Stimulated activated CD4-positive, alpha-beta T cell treated with anti-CD3 and anti-CD28 coated beads, Interleukin-2, amount 100 ng/mL, for 48 hours (primary cell): ENCODE results near the gene BLZF1.
"Not testable (repeated sequence)": the region's sequence is repeated elsewhere in the genome, so short reads cannot be mapped to it uniquely, and the experiment has no call there.

Source experiments
- DNase-seq, 2 donors: peaks; one replicate each; pipeline ENCODE4 v3.0.0-alpha.2; 2020

Gene BLZF1

GRCh38 chr1:169367686-169368405 is at the start of gene BLZF1, which contains the start of gene NME7:
Gene BLZF1, plus strand, starts transcription at chr1:169368195. Its CDS starts 1,328 bp downstream, at chr1:169369523.
Gene NME7, minus strand, starts transcription at chr1:169367797. Its CDS starts 87 bp downstream, at chr1:169367710.
- DNase-seq = peak; percentile 93 to 97

DNA sequence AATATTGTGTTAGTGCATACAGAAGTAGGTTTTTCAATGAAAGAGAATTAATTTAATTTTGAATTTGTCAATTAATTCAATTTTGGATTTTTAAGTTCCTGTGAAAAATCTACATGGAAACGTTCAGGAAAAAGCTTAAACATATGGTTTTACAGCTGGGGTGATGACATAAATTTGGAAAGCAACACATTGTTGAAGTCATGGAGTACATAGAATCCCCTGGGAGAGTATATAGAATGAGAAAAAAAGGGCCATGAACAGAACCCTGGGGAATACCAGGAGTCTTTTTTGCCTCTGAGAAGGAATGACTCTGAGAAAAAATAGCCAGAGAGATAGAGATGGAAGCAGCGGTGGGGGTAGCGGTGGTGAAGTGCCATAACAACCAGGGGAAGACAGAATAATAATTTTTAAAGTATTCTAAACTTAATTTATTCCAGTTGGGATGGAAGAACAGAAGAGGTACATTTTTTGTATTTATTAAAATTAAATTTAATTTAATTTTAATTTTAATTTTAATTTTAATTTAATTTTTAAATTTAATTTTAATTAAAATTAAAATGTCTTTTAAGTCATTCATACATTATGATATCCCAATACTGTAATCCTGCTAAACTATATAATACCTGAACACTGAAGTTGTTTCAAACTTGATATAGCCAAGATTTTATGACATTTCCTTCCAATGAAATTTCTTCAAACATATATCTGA is 49.3 kb upstream of the BLZF1 start:
- DNase-seq = no peak

- DNase-seq = no peak
Observed at GRCh38 chr1:169321539-169321938, 46.5 kb upstream of the BLZF1 start.

GRCh38 chr1:169322138-169322537 is 45.9 kb upstream of the BLZF1 start:
- no peak for DNase-seq

- no peak for DNase-seq
Observed at GRCh38 chr1:169325117-169325516, 42.9 kb upstream of the BLZF1 start.

- DNase-seq = no peak
Observed at GRCh38 chr1:169326261-169326955, 41.6 kb upstream of the BLZF1 start.

DNA sequence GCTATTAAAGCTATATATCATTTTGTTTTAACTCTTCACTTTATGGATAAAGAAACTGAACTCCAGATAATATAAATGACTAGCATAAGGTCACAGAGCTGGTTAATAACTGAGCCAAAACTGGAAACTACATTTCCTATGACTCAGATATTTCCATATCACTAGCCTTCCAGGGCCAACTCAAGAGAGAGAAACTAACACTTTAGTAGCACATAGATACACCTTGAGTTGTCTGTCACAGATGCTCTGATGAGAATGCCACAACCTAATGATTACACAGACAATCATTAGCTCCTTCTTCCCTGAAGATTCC is 41.1 kb upstream of the BLZF1 start:
- no peak for DNase-seq

DNA sequence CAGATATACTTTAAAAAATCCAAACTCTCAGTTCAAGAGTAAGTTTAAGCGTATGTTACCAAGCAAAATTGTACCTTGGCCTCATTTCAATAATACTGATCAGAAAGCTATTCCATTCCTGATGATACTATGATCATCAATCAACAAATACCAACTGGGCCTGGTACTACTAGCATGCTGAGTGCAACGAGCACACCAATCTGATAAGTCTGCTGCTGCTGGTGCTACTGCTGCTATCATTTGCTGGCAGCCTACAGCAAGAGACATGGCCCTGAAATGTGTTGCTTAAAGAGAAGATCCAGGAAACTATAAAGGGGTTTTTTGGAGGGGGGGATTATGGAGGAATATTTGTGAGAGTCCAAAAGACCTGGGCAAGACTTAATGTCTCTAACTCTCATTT is 40.1 kb upstream of the BLZF1 start:
- DNase-seq = no peak

- no peak for DNase-seq
Observed at GRCh38 chr1:169329383-169329782, 38.6 kb upstream of the BLZF1 start.

DNA sequence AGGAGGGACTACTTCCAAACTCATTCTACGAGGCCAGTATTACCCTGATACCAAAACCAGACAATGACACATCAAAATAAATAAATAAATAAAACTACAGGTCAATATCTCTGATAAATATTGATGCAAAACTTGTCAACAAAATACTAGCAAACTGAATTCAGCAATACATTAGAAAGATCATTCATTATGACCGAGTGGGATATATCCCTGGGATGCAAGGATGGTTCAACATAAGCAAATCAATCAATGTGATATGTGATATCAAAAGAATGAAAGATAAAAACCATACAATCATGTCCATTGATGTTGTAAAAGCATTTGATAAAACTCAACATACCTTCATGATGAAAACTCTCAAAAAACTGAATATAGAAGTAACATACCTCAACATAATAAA is 37.1 kb upstream of the BLZF1 start:
- no peak for DNase-seq

DNA sequence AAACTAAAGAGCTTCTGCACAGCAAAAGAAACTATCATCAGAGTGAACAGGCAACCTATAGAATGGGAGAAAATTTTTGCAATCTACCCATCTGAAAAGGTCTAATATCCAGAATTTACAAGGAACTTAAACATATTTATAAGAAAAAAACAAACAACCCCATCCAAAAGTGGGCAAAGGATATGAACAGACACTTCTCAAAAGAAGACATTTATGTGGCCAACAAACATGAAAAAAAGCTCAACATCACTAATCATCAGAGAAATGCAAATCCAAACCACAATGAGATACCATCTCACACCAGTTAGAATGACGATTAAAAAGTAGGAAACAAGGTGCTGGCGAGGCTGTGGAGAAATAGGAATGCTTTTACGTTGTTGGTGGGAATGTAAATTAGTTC is 33.3 kb upstream of the BLZF1 start:
- DNase-seq = not testable (repeated sequence)

GRCh38 chr1:169336947-169337715 is 30.9 kb upstream of the BLZF1 start:
- DNase-seq = not testable (repeated sequence)

DNA sequence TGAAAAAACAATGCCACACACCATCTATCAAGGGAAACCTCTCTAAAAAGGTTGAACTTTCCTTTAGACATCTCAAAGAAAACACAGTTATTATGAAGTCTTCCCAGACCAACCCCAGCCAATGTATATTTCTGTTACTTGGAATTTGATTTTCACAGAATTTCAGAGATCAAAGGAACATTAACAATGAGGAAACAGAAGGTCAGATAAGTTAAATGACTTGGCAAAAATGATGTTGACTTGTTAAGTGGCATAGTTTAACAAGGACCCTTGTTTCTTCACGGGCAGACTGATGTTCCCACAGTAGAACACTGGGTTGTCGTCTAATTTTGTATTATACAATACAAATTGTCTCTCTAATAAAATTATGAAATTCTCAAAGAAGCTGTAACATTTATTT is 29.4 kb upstream of the BLZF1 start:
- no peak for DNase-seq

GRCh38 chr1:169339773-169340172 is 28.2 kb upstream of the BLZF1 start:
- no peak for DNase-seq

DNA sequence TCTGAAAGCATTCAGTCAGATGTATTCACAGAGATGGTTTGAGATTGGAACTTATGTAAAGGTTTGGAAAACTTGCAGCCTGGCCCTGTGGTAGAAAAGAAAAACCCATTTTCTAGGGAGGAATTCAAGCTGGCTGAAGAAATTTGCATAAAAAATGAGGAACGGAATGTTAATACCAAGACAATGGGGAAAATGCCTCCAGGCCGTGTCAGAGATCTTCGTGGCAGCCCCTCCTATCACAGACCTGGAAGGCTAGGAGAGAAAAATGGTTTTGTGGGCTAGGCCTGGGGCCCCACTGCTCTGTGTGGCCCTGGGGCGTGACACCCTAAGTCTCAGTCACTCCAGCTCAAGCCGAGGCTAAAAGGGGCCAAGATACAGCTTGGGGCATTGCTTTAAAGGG is 27.1 kb upstream of the BLZF1 start:
- DNase-seq = no peak

DNA sequence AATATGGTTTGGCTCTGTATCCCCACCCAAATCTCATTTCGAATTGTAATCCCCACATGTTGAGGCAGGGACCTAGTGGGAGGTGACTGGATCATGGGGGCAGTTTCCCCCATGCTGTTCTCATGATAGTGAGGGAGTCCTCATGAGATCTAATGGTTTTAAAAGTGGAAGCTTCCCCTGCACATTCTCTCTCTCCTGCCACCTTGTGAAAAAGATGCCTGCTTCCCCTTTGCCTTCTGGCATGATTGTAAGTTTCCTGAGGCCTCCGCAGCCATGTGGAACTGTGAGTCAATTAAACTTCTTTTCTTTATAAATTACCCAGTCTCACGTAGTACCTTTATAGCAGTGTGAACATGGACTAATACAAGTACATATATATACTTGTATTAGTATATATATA is 25.9 kb upstream of the BLZF1 start:
- DNase-seq = not testable (repeated sequence)

- DNase-seq = no peak
Observed at GRCh38 chr1:169345511-169345910, 22.5 kb upstream of the BLZF1 start.

GRCh38 chr1:169346036-169346589 is 21.9 kb upstream of the BLZF1 start:
- DNase-seq = no peak

- DNase-seq = no peak
Observed at GRCh38 chr1:169347688-169348382, 20.2 kb upstream of the BLZF1 start.

GRCh38 chr1:169348383-169349036 is 19.5 kb upstream of the BLZF1 start:
- DNase-seq = no peak

GRCh38 chr1:169360415-169360814 is 7.6 kb upstream of the BLZF1 start:
- DNase-seq = no peak

DNA sequence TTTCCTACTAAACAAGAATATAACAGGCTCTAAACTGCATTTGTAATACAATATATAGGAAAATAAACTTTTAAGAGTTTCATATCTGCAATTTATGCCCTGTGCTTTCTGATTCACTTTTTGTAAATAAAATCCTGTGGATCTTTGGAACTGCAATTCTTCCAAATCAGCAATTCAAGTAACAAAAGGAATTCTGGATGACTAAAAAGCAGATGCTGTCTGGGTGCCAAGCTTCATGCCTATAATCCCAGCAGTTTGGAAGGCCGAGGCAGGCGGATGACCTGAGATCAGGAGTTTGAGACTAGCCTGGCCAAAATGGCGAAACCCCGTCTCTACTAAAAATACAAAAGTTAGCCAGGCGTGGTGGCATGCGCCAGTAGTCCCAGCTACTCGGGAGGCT is 6.7 kb upstream of the BLZF1 start:
- DNase-seq = no peak
